Measurements from ENCODE around the gene AMACR.

- TF ChIP-seq CTCF (IDR thresholded peaks at IDR 0.05 in 8 of 11, conservative IDR thresholded peaks at IDR 0.05 in 3 of 11) = no peak
- TF ChIP-seq POLR2A (IDR thresholded peaks at IDR 0.05) = no peak
These were observed 31.5 kb downstream of the AMACR start for GRCh38 chr5:33976307-33976706.
